ENCODE results near the gene OVAAL. TPM values are rescaled to one million over a fixed set of nuclear protein-coding genes. Genes with fewer than 3 reads are reported as not detected.

OVAAL gene
- total and polyA plus RNA-seq, 2 of the 8 experiments (the other 6 are each of a cell fraction or from before 2014, with no cell fraction given), result not detected

GRCh38 chr1:180571060-180571831, 12.5 kb downstream of the OVAAL start:
- no peaks in the 10 kb centered on the region for H3K4me1 ChIP-seq (replicated peaks in 1 of 4; ENCODE audit: control insufficient read depth in 3 of 4, insufficient read depth in 4 of 4, low read length in 3 of 4)
- no peak overlapping the region for H3K14ac ChIP-seq (ENCODE audit: insufficient read length)
- FAIRE-seq, result no peak
- no peak overlapping the region for H2AFZ ChIP-seq (ENCODE audit: low read length)
- H3K9ac ChIP-seq (replicated peaks in 1 of 4; ENCODE audit: extremely low read depth in 1 of 4, low read depth in 3 of 4, low read length in 3 of 4), result no peak overlapping the region
- DNase-seq (ENCODE audit: low read depth in 1 of 2, low spot score in 2 of 2), result no peak
- H3K4me3 ChIP-seq (ENCODE audit: extremely low read depth in 1 of 4, insufficient read depth in 2 of 4, low read depth in 3 of 4, low read length in 4 of 4), result no peak overlapping the region
- WGBS, 2 experiments (ENCODE audit: extremely low coverage in 1 of 2, insufficient coverage in 1 of 2, insufficient read length in 1 of 2, insufficient replicate concordance in 2 of 2, low coverage in 1 of 2, low lambda C conversion rate in 2 of 2, missing lambda C conversion rate in 1 of 2), result 89% methylated on average over 5 of the region's 5 CpGs; no CpG with 5 or more reads in 1 of the 2 experiments
- H4K20me1 ChIP-seq (replicated peaks in 1 of 2; ENCODE audit: control insufficient read depth in 1 of 2, insufficient read depth in 2 of 2, low read length in 2 of 2), result no peaks in the 10 kb centered on the region
- no peak overlapping the region for H2BK12ac ChIP-seq (ENCODE audit: low read depth, low read length)
- H3K4ac ChIP-seq (replicated peaks; ENCODE audit: insufficient read length, low read depth, low read length), result no peak overlapping the region
- no peak overlapping the region for H3K27ac ChIP-seq (ENCODE audit: low read depth, low read length)
- H3K23ac ChIP-seq (ENCODE audit: insufficient read length), result no peak overlapping the region
- H3K56ac ChIP-seq (replicated peaks; ENCODE audit: insufficient read length, low read depth, low read length), result no peak overlapping the region
- H2BK120ac ChIP-seq (replicated peaks; ENCODE audit: low read depth, low read length), result no peak overlapping the region
- no peaks in the 10 kb centered on the region for H3K36me3 ChIP-seq (ENCODE audit: control insufficient read depth in 2 of 4, insufficient read depth in 4 of 4, low read length in 3 of 4)
- H4K5ac ChIP-seq (ENCODE audit: insufficient read length, low read depth, low read length), result no peak overlapping the region
- CTCF ChIA-PET (ENCODE audit: partially characterized antibody), result interaction anchor here (0.8 to 1.5 kb wide), 2 partner anchors 11 to 24 kb away, joined by 3 read pairs; no protein-coding TSS in a partner anchor
- H3K18ac ChIP-seq (ENCODE audit: extremely low read depth, low read length), result no peak overlapping the region
- H3K79me1 ChIP-seq (ENCODE audit: low read depth, low read length), result no peaks in the 10 kb centered on the region
- no peak overlapping the region for H4K8ac ChIP-seq (ENCODE audit: extremely low read depth, insufficient read depth, low read length)
- POLR2A ChIA-PET (ENCODE audit: partially characterized antibody), result no interaction called here
- H3K23me2 ChIP-seq (ENCODE audit: low read depth, low read length), result no peaks in the 10 kb centered on the region
- no peak overlapping the region for H2BK20ac ChIP-seq (ENCODE audit: low read length)
- H4K91ac ChIP-seq (replicated peaks; ENCODE audit: insufficient read length, low read length), result no peak overlapping the region
- no peak overlapping the region for H3K4me2 ChIP-seq (ENCODE audit: insufficient read depth in 1 of 2, low read depth in 2 of 2, low read length in 2 of 2)
- no peaks in the 10 kb centered on the region for H3K79me2 ChIP-seq (ENCODE audit: control insufficient read depth in 1 of 2, insufficient read depth in 2 of 2, low read length in 2 of 2)
- no peaks in the 10 kb centered on the region for H3K9me3 ChIP-seq (ENCODE audit: insufficient read depth in 2 of 2, low read depth in 1 of 2, low read length in 1 of 2)
- no peak overlapping the region for H2BK15ac ChIP-seq (ENCODE audit: low read length)
- no peak overlapping the region for H2BK5ac ChIP-seq (ENCODE audit: low read depth, low read length)
- H2AK5ac ChIP-seq (ENCODE audit: low read depth, low read length), result no peak overlapping the region
- no peaks in the 10 kb centered on the region for H3K27me3 ChIP-seq (replicated peaks in 1 of 4; ENCODE audit: control insufficient read depth in 3 of 4, extremely low read depth in 1 of 4, insufficient read depth in 3 of 4, low read length in 3 of 4)
